SHP77 (cell line): Measurements from ENCODE around the gene DNM3.
"Not testable (repeated sequence)": the region's sequence is repeated elsewhere in the genome, so short reads cannot be mapped to it uniquely, and the experiment has no call there.

Experiments used
- DNase-seq, 2 experiments: peaks; one replicate each; lab custom pipeline; 2025; lab: John Stamatoyannopoulos, UW

DNM3 gene

GRCh38 chr1:172423336-172423735 lies 582.0 kb downstream of the DNM3 start:
- DNase-seq = no peak

- DNase-seq = no peak
These were observed 584.0 kb downstream of the DNM3 start for GRCh38 chr1:172425339-172425738.

GRCh38 chr1:172427191-172427590 lies 585.9 kb downstream of the DNM3 start:
- DNase-seq = no peak

GRCh38 chr1:172429331-172430127 lies 588.2 kb downstream of the DNM3 start:
- DNase-seq = peak; percentile 58 to 70

GRCh38 chr1:172430128-172430454 lies 588.8 kb downstream of the DNM3 start:
- no peak for DNase-seq

GRCh38 chr1:172431204-172431603 lies 589.9 kb downstream of the DNM3 start:
- DNase-seq = no peak

- no peak for DNase-seq
These were observed 590.5 kb downstream of the DNM3 start for GRCh38 chr1:172431721-172432192.

- not testable (repeated sequence) for DNase-seq
These were observed 595.9 kb downstream of the DNM3 start for GRCh38 chr1:172437183-172437582.

GRCh38 chr1:172442404-172442803 lies 601.1 kb downstream of the DNM3 start:
- DNase-seq = no peak

GRCh38 chr1:172442843-172443565 lies 601.7 kb downstream of the DNM3 start:
- DNase-seq = no peak

GRCh38 chr1:172443666-172444453 lies 602.6 kb downstream of the DNM3 start, which contains the start of gene PIGC:
TSS of gene PIGC (minus strand) at chr1:172444069. CDS start at chr1:172442622, 1,447 bp downstream.
- DNase-seq = peak; percentile 71 to 89

GRCh38 chr1:172446547-172446946 lies 605.2 kb downstream of the DNM3 start:
- no peak for DNase-seq

GRCh38 chr1:172447641-172448040 lies 606.3 kb downstream of the DNM3 start:
- DNase-seq = no peak

- no peak for DNase-seq
These were observed 607.8 kb downstream of the DNM3 start for GRCh38 chr1:172448995-172449584.

- DNase-seq = peak; percentile 77 to 86
These were observed 608.6 kb downstream of the DNM3 start for GRCh38 chr1:172449585-172450523.

- DNase-seq = peak; percentile 56 to 57
These were observed 609.2 kb downstream of the DNM3 start for GRCh38 chr1:172450524-172450885.

GRCh38 chr1:172451002-172451443 lies 609.7 kb downstream of the DNM3 start:
- DNase-seq = peak in 1 of 2 experiments; percentile 20

- DNase-seq = no peak
These were observed 611.3 kb downstream of the DNM3 start for GRCh38 chr1:172452536-172453152.

- no peak for DNase-seq
These were observed 611.9 kb downstream of the DNM3 start for GRCh38 chr1:172453153-172453545.

GRCh38 chr1:172453607-172454006 lies 612.3 kb downstream of the DNM3 start:
- DNase-seq = no peak
